H9 (cell line): Measurements from ENCODE around the gene POLR2H. TPM values are rescaled to one million over a fixed set of nuclear protein-coding genes. Genes with fewer than 3 reads are reported as not detected.

Experiments used
- DNase-seq: peaks from one replicate; pipeline ENCODE4 v3.0.0-alpha.2; 2017
- H2AFZ ChIP-seq: one replicate; pipeline ENCODE4 v1.6.1; 2013; ENCODE audit warnings: mild to moderate bottlenecking, low read length, control low read depth, moderate library complexity
- H2AK5ac ChIP-seq: 2 replicates; pipeline ENCODE4 v1.6.1; 2013; ENCODE audit warnings: low read length, control low read depth, mixed read lengths; ENCODE audit not compliant: insufficient read length
- H2BK120ac ChIP-seq: one replicate; pipeline ENCODE4 v1.6.1; 2013; ENCODE audit warnings: low read depth, mild to moderate bottlenecking, low read length, control low read depth, inconsistent platforms; ENCODE audit not compliant: poor library complexity, severe bottlenecking
- H2BK12ac ChIP-seq: 2 replicates; pipeline ENCODE4 v1.6.1; 2013; ENCODE audit warnings: low read length, control low read depth, mixed read lengths, low read depth; ENCODE audit not compliant: insufficient read length
- H2BK15ac ChIP-seq: 2 replicates; pipeline ENCODE4 v1.6.1; 2013; ENCODE audit warnings: low read depth, low read length, control low read depth
- H2BK20ac ChIP-seq: one replicate; pipeline ENCODE4 v1.6.1; 2013; ENCODE audit warnings: low read depth, mild to moderate bottlenecking, low read length, control low read depth, inconsistent platforms; ENCODE audit not compliant: poor library complexity, severe bottlenecking
- H2BK5ac ChIP-seq: 2 replicates; pipeline ENCODE4 v1.6.1; 2013; ENCODE audit warnings: low read length, control low read depth, mixed read lengths; ENCODE audit not compliant: insufficient read length
- H3K14ac ChIP-seq: 2 replicates; pipeline ENCODE4 v1.6.1; 2013; ENCODE audit warnings: low read length, control low read depth; ENCODE audit not compliant: insufficient read depth
- H3K18ac ChIP-seq: 2 replicates; pipeline ENCODE4 v1.6.1; 2013; ENCODE audit warnings: low read depth, mild to moderate bottlenecking, mixed read lengths, low read length, control low read depth; ENCODE audit not compliant: insufficient read length
- H3K23ac ChIP-seq: 2 replicates; pipeline ENCODE4 v1.6.1; 2013; ENCODE audit warnings: low read length, control low read depth, mixed read lengths, low read depth; ENCODE audit not compliant: insufficient read length
- H3K23me2 ChIP-seq: 2 replicates; pipeline ENCODE4 v1.6.1; 2013; ENCODE audit warnings: low read depth, mild to moderate bottlenecking, mixed read lengths, low read length, control low read depth; ENCODE audit not compliant: insufficient read length, poor library complexity, severe bottlenecking
- H3K27ac ChIP-seq: 2 replicates; pipeline ENCODE4 v1.5.1; 2013; ENCODE audit warnings: low read length, control low read depth, mixed read lengths, low read depth; ENCODE audit not compliant: insufficient read length
- H3K27me3 ChIP-seq: 2 replicates; pipeline ENCODE4 v1.6.1; 2013; ENCODE audit warnings: low read length, control low read depth, inconsistent platforms; ENCODE audit not compliant: insufficient read depth
- H3K4ac ChIP-seq: 2 replicates; pipeline ENCODE4 v1.6.1; 2013; ENCODE audit warnings: low read depth, mild to moderate bottlenecking, control low read depth, inconsistent platforms, low read length, moderate library complexity
- H3K4me1 ChIP-seq: 2 replicates; pipeline ENCODE4 v1.6.1; 2013; ENCODE audit warnings: low read length, control low read depth, inconsistent platforms; ENCODE audit not compliant: insufficient read depth
- H3K4me2 ChIP-seq: 2 replicates; pipeline ENCODE4 v1.6.1; 2013; ENCODE audit warnings: low read length, control low read depth, mixed read lengths; ENCODE audit not compliant: insufficient read length, insufficient read depth
- H3K56ac ChIP-seq: 2 replicates; pipeline ENCODE4 v1.6.1; 2013; ENCODE audit warnings: low read depth, mild to moderate bottlenecking, mixed read lengths, low read length, control low read depth; ENCODE audit not compliant: insufficient read length
- H3K79me1 ChIP-seq: 2 replicates; pipeline ENCODE4 v1.6.1; 2013; ENCODE audit warnings: low read depth, mild to moderate bottlenecking, moderate library complexity, low read length, control low read depth, inconsistent platforms; ENCODE audit not compliant: insufficient read depth, poor library complexity, severe bottlenecking
- H3K79me2 ChIP-seq: 2 replicates; pipeline ENCODE4 v1.6.1; 2013; ENCODE audit warnings: low read length, control low read depth, inconsistent platforms; ENCODE audit not compliant: insufficient read depth
- H3K9ac ChIP-seq: 2 replicates; pipeline ENCODE4 v1.6.1; 2013; ENCODE audit warnings: low read length, control low read depth, mixed read lengths; ENCODE audit not compliant: insufficient read length; ENCODE audit errors: extremely low read depth
- H3K9me3 ChIP-seq: one replicate; pipeline ENCODE4 v1.6.1; 2013; ENCODE audit warnings: low read depth, low read length, inconsistent platforms; ENCODE audit not compliant: control insufficient read depth
- H3T11ph ChIP-seq: one replicate; pipeline ENCODE4 v1.6.1; 2013; ENCODE audit warnings: mild to moderate bottlenecking, low read length, control low read depth, inconsistent platforms
- H4K20me1 ChIP-seq: one replicate; pipeline ENCODE4 v1.6.1; 2013; ENCODE audit not compliant: control insufficient read depth, insufficient read length, insufficient read depth
- H4K5ac ChIP-seq: 2 replicates; pipeline ENCODE4 v1.6.1; 2013; ENCODE audit warnings: low read depth, mild to moderate bottlenecking, mixed read lengths, low read length, control low read depth; ENCODE audit not compliant: insufficient read length
- H4K8ac ChIP-seq: replicated peaks from 2 replicates; pipeline ENCODE4 v1.6.1; 2013; ENCODE audit warnings: low read length, control low read depth, mixed read lengths, low read depth; ENCODE audit not compliant: insufficient read length
- H4K91ac ChIP-seq: 2 replicates; pipeline ENCODE4 v1.6.1; 2013; ENCODE audit warnings: low read depth, mild to moderate bottlenecking, moderate library complexity, mixed read lengths, low read length, control low read depth; ENCODE audit not compliant: insufficient read length
- H3K27ac Mint-ChIP-seq, 3 experiments: 2 replicates in 2 of 3; 3 replicates in 1 of 3; pipeline ENCODE4 v1.8.0; 2020 to 2021; ENCODE audit warnings: mixed read lengths in 3 of 3, mild to moderate bottlenecking in 1 of 3, moderate library complexity in 1 of 3
- H3K27me3 Mint-ChIP-seq: 2 replicates; pipeline ENCODE4 v1.8.0; 2021; ENCODE audit warnings: low read depth, mild to moderate bottlenecking, moderate library complexity, mixed read lengths
- H3K36me3 Mint-ChIP-seq, 3 experiments: 2 replicates in 2 of 3; 3 replicates in 1 of 3; pipeline ENCODE4 v1.8.0; 2020 to 2021; ENCODE audit warnings: low read depth in 3 of 3, mixed read lengths in 3 of 3; ENCODE audit not compliant: insufficient read depth in 1 of 3
- H3K4me1 Mint-ChIP-seq, 2 experiments: 2 replicates each; pipeline ENCODE4 v1.8.0; 2020; ENCODE audit warnings: mixed read lengths in 2 of 2
- H3K4me3 Mint-ChIP-seq, 2 experiments: 2 replicates in 1 of 2; 3 replicates in 1 of 2; pipeline ENCODE4 v1.8.0; 2020 to 2021; ENCODE audit warnings: mild to moderate bottlenecking in 2 of 2, mixed read lengths in 2 of 2, moderate library complexity in 1 of 2
- H3K9me3 Mint-ChIP-seq, 2 experiments: 2 replicates in 1 of 2; 3 replicates in 1 of 2; pipeline ENCODE4 v1.8.0; 2020; ENCODE audit warnings: mild to moderate bottlenecking in 2 of 2, mixed read lengths in 2 of 2, moderate library complexity in 1 of 2
- WGBS: extraction: QIAGEN DNeasy Blood & Tissue Kit; methylation state at CpG from one replicate; pipeline ENCODE4 v1.1.7; 2013; ENCODE audit warnings: missing lambda C conversion rate, low lambda C conversion rate, mixed read lengths; ENCODE audit not compliant: insufficient read length; ENCODE audit errors: extremely low coverage; 5-methylcytosine and 5-hydroxymethylcytosine counted together
- total RNA-seq: library from RNA; stranded (reverse); gene quantifications from 2 replicates; pipeline ENCODE4 v1.2.1, GENCODE V29; 2021
- TF ChIP-seq, protein P1 (sequence below): fragments of 200-600 bp; sonication (generic); conservative IDR thresholded peaks from 3 replicates; pipeline ENCODE4 v1.8.0; 2021; ENCODE audit warnings: antibody characterized with exemption, mild to moderate bottlenecking

POLR2H gene
- total RNA-seq, 1 experiment from 2014 or later: 115 TPM

DNA sequence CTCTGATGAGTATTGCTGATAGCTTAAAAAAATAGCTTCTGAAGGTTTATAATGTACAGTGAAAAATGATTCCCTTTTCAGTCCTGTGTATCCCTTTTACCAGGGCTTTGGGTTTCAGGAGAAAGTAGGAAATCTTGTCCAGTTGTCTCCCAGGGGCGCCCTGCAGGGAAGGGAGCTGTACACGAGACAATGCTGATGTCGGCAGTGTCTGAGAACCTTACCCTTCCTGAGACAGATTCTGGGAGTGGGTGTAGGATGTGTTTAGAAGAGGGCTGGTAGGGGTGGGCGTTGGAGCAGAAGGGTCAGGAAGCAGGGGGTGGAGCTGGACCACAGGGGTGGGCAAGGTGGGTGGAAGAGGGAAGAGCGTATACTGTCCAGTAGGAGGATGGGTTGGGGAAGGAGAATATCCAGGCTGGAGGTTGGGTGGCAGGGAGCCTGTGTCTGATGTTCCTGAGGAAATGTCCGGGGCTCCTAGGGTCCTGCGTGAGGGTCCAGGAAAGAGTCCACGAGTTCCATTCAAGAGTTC, 10.8 kb downstream of the POLR2H start:
- Histone ChIP-seq H3K4me2 (no peak overlapping the region), H2AFZ (no peak overlapping the region), H2BK20ac (no peak overlapping the region), H4K20me1 (no peaks in the 10 kb centered on the region), H2AK5ac (no peak overlapping the region), H3K79me2 (no peaks in the 10 kb centered on the region), H3K23ac (no peak overlapping the region), H3K9ac (no peak overlapping the region), H3K18ac (no peak overlapping the region), H3K56ac (no peak overlapping the region), H4K91ac (no peak overlapping the region), H3K79me1 (no peaks in the 10 kb centered on the region), H3K4me1 (peaks cover 3% of the 10 kb centered on the region; the same call in 1 of the 2 replicates), H2BK12ac (no peak overlapping the region), H4K8ac (no peak overlapping the region), H3K27ac (no peak overlapping the region), H3T11ph (no peak overlapping the region), H3K23me2 (no peaks in the 10 kb centered on the region), H4K5ac (no peak overlapping the region), H2BK120ac (no peak overlapping the region), H3K14ac (no peak overlapping the region), H3K27me3 (no peaks in the 10 kb centered on the region), H3K9me3 (no peaks in the 10 kb centered on the region), H3K4ac (no peak overlapping the region), H2BK5ac (no peak overlapping the region), H2BK15ac (no peak overlapping the region)
- TF ChIP-seq, protein P1, sequence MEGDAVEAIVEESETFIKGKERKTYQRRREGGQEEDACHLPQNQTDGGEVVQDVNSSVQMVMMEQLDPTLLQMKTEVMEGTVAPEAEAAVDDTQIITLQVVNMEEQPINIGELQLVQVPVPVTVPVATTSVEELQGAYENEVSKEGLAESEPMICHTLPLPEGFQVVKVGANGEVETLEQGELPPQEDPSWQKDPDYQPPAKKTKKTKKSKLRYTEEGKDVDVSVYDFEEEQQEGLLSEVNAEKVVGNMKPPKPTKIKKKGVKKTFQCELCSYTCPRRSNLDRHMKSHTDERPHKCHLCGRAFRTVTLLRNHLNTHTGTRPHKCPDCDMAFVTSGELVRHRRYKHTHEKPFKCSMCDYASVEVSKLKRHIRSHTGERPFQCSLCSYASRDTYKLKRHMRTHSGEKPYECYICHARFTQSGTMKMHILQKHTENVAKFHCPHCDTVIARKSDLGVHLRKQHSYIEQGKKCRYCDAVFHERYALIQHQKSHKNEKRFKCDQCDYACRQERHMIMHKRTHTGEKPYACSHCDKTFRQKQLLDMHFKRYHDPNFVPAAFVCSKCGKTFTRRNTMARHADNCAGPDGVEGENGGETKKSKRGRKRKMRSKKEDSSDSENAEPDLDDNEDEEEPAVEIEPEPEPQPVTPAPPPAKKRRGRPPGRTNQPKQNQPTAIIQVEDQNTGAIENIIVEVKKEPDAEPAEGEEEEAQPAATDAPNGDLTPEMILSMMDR: no peak
- Mint-ChIP-seq H3K27me3 (peaks cover 39% of the 10 kb centered on the region), H3K9me3 (no peaks in the 10 kb centered on the region), H3K27ac (no peak overlapping the region), H3K36me3 (peaks cover 14 to 30% (median 28%) of the 10 kb centered on the region in 3 experiments), H3K4me1 (peaks cover 23 to 30% of the 10 kb centered on the region in 2 experiments), H3K4me3 (no peak overlapping the region)
- no peak for DNase-seq
- no CpG with 5 or more reads among the region's 8 CpGs for WGBS
